Measurements from ENCODE around the gene FLNC. TPM values are rescaled to one million over a fixed set of nuclear protein-coding genes. Genes with fewer than 3 reads are reported as not detected.

Gene FLNC
- total and polyA plus RNA-seq, 9 of the 15 experiments (the other 6 are each of a cell fraction or from before 2014, with no cell fraction given), result 0.90 to 155 (median 28.8) TPM

DNA sequence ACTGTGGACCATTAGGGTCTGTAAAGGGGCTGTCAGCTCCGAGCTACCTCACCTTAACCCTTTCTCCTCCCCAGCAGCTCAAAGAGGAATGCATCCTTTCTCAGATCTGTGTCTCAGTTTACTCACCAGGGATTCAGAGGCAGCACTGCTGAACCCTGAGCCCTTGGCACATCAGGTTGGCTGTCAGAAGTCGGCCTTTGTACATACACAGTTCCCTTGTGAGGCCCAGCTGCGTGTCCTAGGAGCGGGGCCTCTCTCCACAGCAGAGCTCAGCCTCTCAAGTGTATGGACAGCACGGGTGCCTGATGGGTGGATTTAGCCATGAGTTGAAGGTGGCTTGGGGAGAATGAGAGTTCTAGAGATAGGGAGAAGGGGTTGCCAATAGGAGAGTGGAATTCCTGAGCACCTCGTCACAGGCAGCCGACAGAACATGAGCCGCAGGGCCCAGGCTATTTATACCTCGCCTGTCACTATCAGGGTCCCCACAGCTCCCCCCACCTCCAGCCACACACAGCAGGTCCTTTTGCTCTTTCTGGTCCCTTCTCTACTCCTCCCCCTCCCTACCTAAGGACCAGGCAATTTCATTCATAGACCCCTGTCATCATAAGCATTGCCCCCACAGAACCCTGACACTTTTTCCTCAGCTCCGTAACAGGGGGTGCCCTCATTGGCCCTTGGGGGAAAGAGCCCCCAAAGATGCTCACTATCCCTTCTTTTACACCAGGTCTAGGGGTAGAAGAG, 2.1 kb upstream of the FLNC start (continued):
- TF ChIP-seq ZBTB40 (IDR thresholded peaks at IDR 0.05) (0 out of 2 replicates have a peak, but pooled peaks have one; percentile 21), ZBTB40 (CRISPR knock-in tag; IDR thresholded peaks at IDR 0.05) (no peak), CREB1 (IDR thresholded peaks at IDR 0.05) (peak; percentile 52; the same call in 1 of the 2 replicates), CREB1 (CRISPR knock-in tag; IDR thresholded peaks at IDR 0.05) (peak; percentile 13; the same call in 1 of the 2 replicates), PCBP2 (IDR thresholded peaks at IDR 0.05; ENCODE audit: low read depth, low read length, poor library complexity, severe bottlenecking) (no peak), MEF2D (tag; conservative IDR thresholded peaks at IDR 0.05; ENCODE audit: low read depth) (0 out of 2 replicates have a peak, but pooled peaks have one; percentile 23), JUN (IDR thresholded peaks at IDR 0.05; ENCODE audit: borderline replicate concordance, low read depth, low read length) (0 out of 2 replicates have a peak, but pooled peaks have one; percentile 10), JUN (CRISPR knock-in tag; IDR thresholded peaks at IDR 0.05; ENCODE audit: borderline replicate concordance) (no peak), ZNF609 (CRISPR knock-in tag; IDR thresholded peaks at IDR 0.05; ENCODE audit: borderline replicate concordance) (no peak), SRSF7 (optimal IDR thresholded peaks at IDR 0.05; ENCODE audit: low read depth, low read length) (no peak), LCOR (CRISPR knock-in tag; IDR thresholded peaks at IDR 0.05) (0 out of 2 replicates have a peak, but pooled peaks have one; percentile 66), RBM14 (IDR thresholded peaks at IDR 0.05; ENCODE audit: borderline replicate concordance, insufficient read depth, low read depth, low read length) (no peak), THRAP3 (IDR thresholded peaks at IDR 0.05; ENCODE audit: borderline replicate concordance) (no peak)
